ENCODE data around the gene VAV1. TPM values are rescaled to one million over a fixed set of nuclear protein-coding genes. Genes with fewer than 3 reads are reported as not detected.

The VAV1 gene
- total and polyA plus RNA-seq, 2 of the 8 experiments (the other 6 are each of a cell fraction or from before 2014, with no cell fraction given), result 0.21 to 0.22 TPM

DNA sequence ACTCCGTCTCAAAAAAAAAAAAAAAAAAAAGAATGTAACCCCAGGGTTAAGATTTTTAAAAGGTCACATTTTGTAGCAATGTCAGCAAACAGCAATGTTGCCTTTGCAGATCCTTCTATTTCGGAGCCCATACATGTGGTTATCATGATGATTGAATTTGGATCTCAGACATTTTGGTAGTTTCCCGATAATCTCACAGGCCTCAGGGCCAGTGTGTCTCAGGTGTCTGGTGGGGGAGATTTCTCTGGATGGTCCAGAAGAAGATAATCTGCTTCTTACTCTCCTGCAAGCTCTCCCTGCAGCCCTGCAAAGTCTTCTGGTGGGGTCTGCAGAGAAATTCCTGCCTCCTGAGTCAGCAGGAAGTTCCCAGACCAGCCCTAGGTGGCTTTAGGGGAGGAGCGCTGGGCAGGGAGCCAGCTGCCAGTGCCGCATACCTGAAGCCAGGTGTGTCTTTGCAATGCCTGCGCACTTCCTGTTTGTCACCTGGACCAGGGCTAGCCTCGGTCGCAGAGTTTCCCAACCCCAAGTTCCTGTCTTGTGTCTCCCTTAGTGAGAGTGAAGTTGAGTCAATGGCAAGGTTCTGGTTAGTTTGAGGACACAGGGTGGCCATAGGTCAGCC is 6.7 kb upstream of the VAV1 start (continued):
- TF ChIP-seq SUZ12 (IDR thresholded peaks at IDR 0.05; ENCODE audit: low read length) (no peak), HDAC6 (IDR thresholded peaks at IDR 0.05; ENCODE audit: low read depth, low read length) (no peak), CBX8 (IDR thresholded peaks at IDR 0.05; ENCODE audit: borderline replicate concordance, low read depth, low read length) (no peak), GABPA (IDR thresholded peaks at IDR 0.05; ENCODE audit: borderline replicate concordance, insufficient read depth, low read length) (no peak), GTF2F1 (IDR thresholded peaks at IDR 0.05; ENCODE audit: borderline replicate concordance, low read depth, low read length) (no peak), CTBP2 (IDR thresholded peaks at IDR 0.05; ENCODE audit: borderline replicate concordance, insufficient read depth, insufficient read length, low read length) (peak; percentile 47), SP2 (IDR thresholded peaks at IDR 0.05; ENCODE audit: low read length) (no peak), SIX5 (IDR thresholded peaks at IDR 0.05; ENCODE audit: low read depth, low read length) (no peak), SIN3A (conservative IDR thresholded peaks at IDR 0.05 in 1 of 2, IDR thresholded peaks at IDR 0.05 in 1 of 2; ENCODE audit: low read depth in 1 of 2, low read length in 2 of 2) (peak; percentile 82 to 96), TCF12 (IDR thresholded peaks at IDR 0.05; ENCODE audit: low read depth, low read length) (peak; percentile 98), NRF1 (IDR thresholded peaks at IDR 0.05; ENCODE audit: low read depth, low read length) (peak; percentile 16; the same call in 1 of the 2 replicates), MAFK (IDR thresholded peaks at IDR 0.05; ENCODE audit: low read depth, low read length) (peak; percentile 83), SRF (IDR thresholded peaks at IDR 0.05; ENCODE audit: low read depth, low read length) (no peak), POU5F1 (IDR thresholded peaks at IDR 0.05; ENCODE audit: low read depth, low read length) (no peak), CHD1 (IDR thresholded peaks at IDR 0.05; ENCODE audit: low read depth, low read length) (no peak), HDAC2 (IDR thresholded peaks at IDR 0.05; ENCODE audit: borderline replicate concordance in 1 of 2, low read depth in 2 of 2, low read length in 2 of 2) (no peak), TAF7 (optimal IDR thresholded peaks at IDR 0.05; ENCODE audit: borderline replicate concordance, low read depth, low read length) (no peak)
- TF ChIP-seq, protein P1, sequence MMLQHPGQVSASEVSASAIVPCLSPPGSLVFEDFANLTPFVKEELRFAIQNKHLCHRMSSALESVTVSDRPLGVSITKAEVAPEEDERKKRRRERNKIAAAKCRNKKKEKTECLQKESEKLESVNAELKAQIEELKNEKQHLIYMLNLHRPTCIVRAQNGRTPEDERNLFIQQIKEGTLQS (IDR thresholded peaks at IDR 0.05; ENCODE audit: insufficient read depth, low read depth, low read length), result peak; percentile 58; the same call in 1 of the 2 replicates
- TF ChIP-seq, protein P2, sequence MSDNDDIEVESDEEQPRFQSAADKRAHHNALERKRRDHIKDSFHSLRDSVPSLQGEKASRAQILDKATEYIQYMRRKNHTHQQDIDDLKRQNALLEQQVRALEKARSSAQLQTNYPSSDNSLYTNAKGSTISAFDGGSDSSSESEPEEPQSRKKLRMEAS (IDR thresholded peaks at IDR 0.05), result no peak; the same call in 1 of the 2 replicates

Data from H1 (cell line).